ENCODE data around the gene DOK6. TPM values are rescaled to one million over a fixed set of nuclear protein-coding genes. Genes with fewer than 3 reads are reported as not detected.
"Not testable (repeated sequence)": the region's sequence is repeated elsewhere in the genome, so short reads cannot be mapped to it uniquely, and the experiment has no call there.

DOK6 gene
- total RNA-seq, 1 donor from 2014 or later = 8.9 TPM

DNA sequence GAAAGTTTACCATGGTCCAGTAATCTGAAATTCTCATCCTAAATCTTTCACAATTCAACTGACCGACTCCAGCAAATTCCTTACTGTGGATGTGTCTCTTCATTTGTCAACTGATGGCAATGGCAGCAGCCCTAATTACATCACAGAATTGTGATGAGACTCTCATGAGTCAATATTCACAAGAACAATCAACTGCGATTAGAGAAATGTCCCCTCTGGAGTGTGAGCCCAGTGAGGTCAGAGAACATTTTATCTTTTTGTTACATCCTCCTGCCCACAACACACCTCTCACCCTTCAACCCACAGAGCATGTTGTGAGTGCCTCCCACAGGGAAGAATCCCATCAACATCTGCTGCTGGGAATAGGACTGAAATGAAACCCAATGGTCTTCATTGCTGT lies 473.4 kb downstream of the DOK6 start:
- Mint-ChIP-seq H3K4me1 (ENCODE audit: low read depth) (peaks cover 14% of the 10 kb centered on the region), H3K27me3 (ENCODE audit: low read depth) (no peaks in the 10 kb centered on the region), H3K9me3 (ENCODE audit: low read depth) (no peaks in the 10 kb centered on the region), H3K36me3 (ENCODE audit: low read depth) (peaks cover 2% of the 10 kb centered on the region), H3K27ac (ENCODE audit: unreplicated experiment) (no peak overlapping the region), H3K4me3 (ENCODE audit: unreplicated experiment) (no peak overlapping the region)
- TF ChIP-seq, protein P1, sequence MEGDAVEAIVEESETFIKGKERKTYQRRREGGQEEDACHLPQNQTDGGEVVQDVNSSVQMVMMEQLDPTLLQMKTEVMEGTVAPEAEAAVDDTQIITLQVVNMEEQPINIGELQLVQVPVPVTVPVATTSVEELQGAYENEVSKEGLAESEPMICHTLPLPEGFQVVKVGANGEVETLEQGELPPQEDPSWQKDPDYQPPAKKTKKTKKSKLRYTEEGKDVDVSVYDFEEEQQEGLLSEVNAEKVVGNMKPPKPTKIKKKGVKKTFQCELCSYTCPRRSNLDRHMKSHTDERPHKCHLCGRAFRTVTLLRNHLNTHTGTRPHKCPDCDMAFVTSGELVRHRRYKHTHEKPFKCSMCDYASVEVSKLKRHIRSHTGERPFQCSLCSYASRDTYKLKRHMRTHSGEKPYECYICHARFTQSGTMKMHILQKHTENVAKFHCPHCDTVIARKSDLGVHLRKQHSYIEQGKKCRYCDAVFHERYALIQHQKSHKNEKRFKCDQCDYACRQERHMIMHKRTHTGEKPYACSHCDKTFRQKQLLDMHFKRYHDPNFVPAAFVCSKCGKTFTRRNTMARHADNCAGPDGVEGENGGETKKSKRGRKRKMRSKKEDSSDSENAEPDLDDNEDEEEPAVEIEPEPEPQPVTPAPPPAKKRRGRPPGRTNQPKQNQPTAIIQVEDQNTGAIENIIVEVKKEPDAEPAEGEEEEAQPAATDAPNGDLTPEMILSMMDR (IDR thresholded peaks at IDR 0.05) = no peak
- DNase-seq (ENCODE audit: low spot score) = no peak

DNA sequence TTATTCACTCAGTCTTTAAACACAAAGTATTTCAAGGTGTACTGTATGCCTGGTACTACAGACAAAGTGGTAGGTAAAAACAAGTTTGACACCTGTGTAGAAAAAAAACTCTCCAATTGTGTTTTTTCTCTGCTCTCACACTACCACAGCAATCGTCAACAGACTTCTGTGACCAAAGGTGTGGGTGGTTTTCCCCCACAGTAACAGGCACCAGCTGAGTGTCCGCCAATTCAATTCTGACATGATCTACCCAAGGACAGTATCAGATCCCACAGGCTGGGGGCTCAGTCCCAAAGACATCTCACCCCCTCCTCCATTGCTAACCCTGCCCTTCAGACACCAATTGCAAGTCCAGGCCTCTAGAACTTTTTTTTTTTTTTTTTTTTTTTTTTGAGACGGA lies 475.8 kb downstream of the DOK6 start:
- no peak overlapping the region for H3K27ac Mint-ChIP-seq (ENCODE audit: unreplicated experiment)

DNA sequence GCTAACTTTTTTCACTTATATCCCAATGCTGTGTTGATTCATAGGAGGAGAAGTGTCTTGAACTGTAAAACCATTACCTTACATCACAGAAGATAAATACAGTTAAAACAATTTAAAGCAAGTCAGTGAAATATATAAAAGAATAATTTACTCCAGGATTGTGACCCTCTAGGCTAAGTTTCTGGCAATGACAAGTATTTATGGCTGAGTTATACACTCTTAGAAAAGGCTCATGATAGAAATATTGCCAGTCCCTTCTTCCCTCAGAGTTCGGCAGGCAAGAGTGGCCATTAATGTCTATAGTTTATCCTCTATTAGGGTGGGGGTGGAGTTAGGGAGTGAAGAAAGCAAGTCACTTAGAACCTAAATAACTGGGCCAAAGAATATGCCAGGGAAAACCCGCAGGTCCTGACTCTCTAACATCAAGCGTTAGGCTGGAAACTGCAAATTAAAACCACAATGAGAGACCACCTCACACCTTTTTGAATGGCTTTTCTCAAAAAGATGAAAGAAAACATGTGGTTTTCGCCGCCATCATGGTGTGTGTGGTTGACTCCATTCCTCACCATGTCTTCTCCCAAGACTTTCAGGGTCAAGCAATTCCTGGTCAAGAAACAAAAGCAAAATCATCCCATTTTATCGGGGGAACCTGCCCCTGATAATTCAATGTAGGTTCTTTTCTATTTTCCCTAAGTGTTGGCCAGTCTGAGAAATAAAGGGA lies 477.7 kb downstream of the DOK6 start:
- TF ChIP-seq, protein P1 (IDR thresholded peaks at IDR 0.05) = no peak
- H3K9me3 Mint-ChIP-seq (ENCODE audit: low read depth) = no peaks in the 10 kb centered on the region
- H3K27ac Mint-ChIP-seq (ENCODE audit: unreplicated experiment) = no peak overlapping the region
- peaks cover 2% of the 10 kb centered on the region for H3K36me3 Mint-ChIP-seq (ENCODE audit: low read depth)
- DNase-seq (ENCODE audit: low spot score) = no peak
- no peak overlapping the region for H3K4me3 Mint-ChIP-seq (ENCODE audit: unreplicated experiment)
- H3K27me3 Mint-ChIP-seq (ENCODE audit: low read depth) = no peaks in the 10 kb centered on the region
- peaks cover 17% of the 10 kb centered on the region for H3K4me1 Mint-ChIP-seq (ENCODE audit: low read depth)

More for the DNA sequence above, 475.8 kb downstream of the DOK6 start:
- Mint-ChIP-seq H3K4me1 (ENCODE audit: low read depth) (peaks cover 8% of the 10 kb centered on the region), H3K9me3 (ENCODE audit: low read depth) (no peaks in the 10 kb centered on the region), H3K36me3 (ENCODE audit: low read depth) (peaks cover 2% of the 10 kb centered on the region), H3K4me3 (ENCODE audit: unreplicated experiment) (no peak overlapping the region), H3K27me3 (ENCODE audit: low read depth) (no peaks in the 10 kb centered on the region)
- TF ChIP-seq, protein P1 (IDR thresholded peaks at IDR 0.05) = no peak
- DNase-seq (ENCODE audit: low spot score) = no peak

DNA sequence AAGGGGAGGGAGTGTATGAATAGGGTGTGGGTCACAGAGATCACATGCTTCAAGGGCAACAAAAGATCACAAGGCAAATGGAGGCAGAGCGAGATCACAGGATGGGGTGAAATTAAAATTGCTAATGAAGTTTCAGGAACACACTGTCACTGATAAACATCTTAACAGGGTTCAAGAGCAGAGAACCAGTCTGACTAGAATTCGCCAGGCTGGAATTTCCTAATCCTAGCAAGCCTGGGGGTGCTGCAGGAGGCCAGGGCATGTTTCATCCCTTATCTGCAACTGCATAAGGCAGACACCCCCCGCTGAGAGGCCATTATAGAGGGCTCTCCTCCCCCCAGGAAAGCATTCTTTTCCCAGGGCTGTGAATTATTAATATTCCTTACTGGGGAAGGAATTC lies 478.4 kb downstream of the DOK6 start:
- H3K27me3 Mint-ChIP-seq (ENCODE audit: low read depth); H3K27ac Mint-ChIP-seq (ENCODE audit: unreplicated experiment); H3K36me3 Mint-ChIP-seq (ENCODE audit: low read depth); H3K4me3 Mint-ChIP-seq (ENCODE audit: unreplicated experiment); H3K9me3 Mint-ChIP-seq (ENCODE audit: low read depth); DNase-seq (ENCODE audit: low spot score): not testable (repeated sequence)
- H3K4me1 Mint-ChIP-seq (ENCODE audit: low read depth) = peaks cover 15% of the 10 kb centered on the region

DNA sequence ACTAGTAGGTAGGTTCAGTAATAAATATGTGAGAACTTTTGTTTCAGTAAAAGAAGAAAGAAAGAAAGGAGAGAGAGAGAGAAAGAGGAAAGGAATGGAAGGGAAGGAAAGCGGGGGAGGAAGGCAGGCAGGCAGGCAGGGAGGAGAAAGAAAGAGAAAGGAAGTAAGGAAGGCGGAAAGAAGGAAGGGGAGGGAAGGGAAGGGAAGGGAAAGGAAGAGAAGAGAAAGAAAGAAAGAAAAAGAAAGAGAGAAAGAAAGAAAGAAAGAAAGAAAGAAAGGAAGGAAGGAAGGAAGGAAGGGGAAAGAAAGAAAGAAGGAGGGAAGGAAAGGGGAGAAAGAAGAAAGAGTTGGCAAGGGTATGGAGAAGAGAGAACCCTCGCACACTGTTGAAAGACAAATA lies 479.4 kb downstream of the DOK6 start:
- no peaks in the 10 kb centered on the region for H3K27me3 Mint-ChIP-seq (ENCODE audit: low read depth)
- TF ChIP-seq, protein P1 (IDR thresholded peaks at IDR 0.05) = no peak
- H3K4me3 Mint-ChIP-seq (ENCODE audit: unreplicated experiment) = no peak overlapping the region
- H3K27ac Mint-ChIP-seq (ENCODE audit: unreplicated experiment) = no peak overlapping the region
- H3K4me1 Mint-ChIP-seq (ENCODE audit: low read depth) = peaks cover 9% of the 10 kb centered on the region
- DNase-seq (ENCODE audit: low spot score) = no peak
- H3K36me3 Mint-ChIP-seq (ENCODE audit: low read depth) = peaks cover 2% of the 10 kb centered on the region
- no peaks in the 10 kb centered on the region for H3K9me3 Mint-ChIP-seq (ENCODE audit: low read depth)

Measured in chondrocyte (in vitro differentiated cells).